Ovary (tissue), 3 donors: Measurements from ENCODE around the gene ZNF827.

Source experiments
- CTCF ChIP-seq, 3 donors: fragments of 450-650 bp in 2 of 3; fragments of 200-600 bp in 1 of 3; IDR thresholded peaks; one replicate each; pipeline versions ENCODE4 v1.5.1 to v1.8.0; 2016 to 2022; ENCODE audit warnings: antibody characterized with exemption in 3 of 3, mild to moderate bottlenecking in 1 of 3
- EP300 ChIP-seq: sonication (generic); formaldehyde crosslinking; IDR thresholded peaks from one replicate; pipeline ENCODE4 v1.6.1; 2017; ENCODE audit warnings: antibody characterized with exemption
- donor health status: DM: no; HTN: no; CAD: no.

GRCh38 chr4:145843639-145844038 lies 95.0 kb downstream of the ZNF827 start:
- TF ChIP-seq CTCF (IDR thresholded peaks at IDR 0.05) (no peak), EP300 (no peak)
